Right atrium auricular region (tissue), 2 donors: ENCODE data around the gene CEP78. TPM values are rescaled to one million over a fixed set of nuclear protein-coding genes. Genes with fewer than 3 reads are reported as not detected.

Source experiments
- DNase-seq: peaks from one replicate; pipeline ENCODE4 v3.0.0-alpha.2; 2019; ENCODE audit warnings: low spot score
- H3K27ac ChIP-seq, 2 donors: fragments of 200-600 bp; sonication (generic); 1 replicate in 1 of 2; 2 replicates in 1 of 2; pipeline ENCODE4 v1.5.1; 2016 to 2019
- H3K27me3 ChIP-seq, 2 donors: fragments of 200-600 bp; sonication (generic); one replicate each; pipeline versions ENCODE4 v1.5.1 to v1.6.0; 2017 to 2019
- H3K36me3 ChIP-seq: fragments of 200-600 bp; sonication (generic); one replicate; pipeline ENCODE4 v1.5.1; 2016
- H3K4me1 ChIP-seq, 2 donors: fragments of 200-600 bp; sonication (generic); one replicate each; pipeline versions ENCODE4 v1.5.1 to v1.6.0; 2017 to 2019
- H3K4me3 ChIP-seq, 2 donors: fragments of 200-600 bp; sonication (generic); 1 replicate in 1 of 2; 2 replicates in 1 of 2; pipeline ENCODE4 v1.5.1; 2017 to 2019; ENCODE audit warnings: mild to moderate bottlenecking in 1 of 2, moderate library complexity in 1 of 2
- H3K9me3 ChIP-seq, 2 donors: fragments of 200-600 bp; sonication (generic); one replicate each; pipeline ENCODE4 v1.5.1; 2019
- total RNA-seq, 2 donors: library from RNA; depleted of rRNA; stranded (reverse); fragments of >200 nt; gene quantifications; one replicate each; pipeline ENCODE4 v1.1.0, GENCODE V29; 2016
- TF ChIP-seq, protein P1 (sequence below), 2 donors: fragments of 200-600 bp; sonication (generic); IDR thresholded peaks; one replicate each; pipeline ENCODE4 v1.5.1; 2019; ENCODE audit warnings: antibody characterized with exemption in 2 of 2

Gene CEP78
- total RNA-seq, 2 donors from 2014 or later, result 2.4 to 4.2 TPM

DNA sequence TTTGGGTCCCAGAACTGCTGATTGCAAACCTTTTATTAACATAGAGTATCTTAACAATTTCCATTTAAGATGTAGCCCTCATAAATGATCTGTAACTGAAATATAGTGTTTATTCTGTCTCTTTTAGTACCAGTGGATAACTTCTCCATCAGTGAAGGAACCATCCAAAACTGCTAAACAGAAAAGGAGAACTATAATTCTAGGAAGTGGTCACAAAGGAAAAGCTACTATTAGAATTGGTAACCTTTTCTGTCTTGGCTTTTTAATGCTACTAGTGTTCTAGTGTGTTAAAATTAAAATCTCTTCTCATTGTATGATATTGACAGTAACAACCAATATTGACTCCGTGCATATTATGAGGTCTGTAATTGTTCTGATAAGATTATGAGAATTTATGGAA is 12.8 kb downstream of the CEP78 start:
- Histone ChIP-seq H3K4me3 (no peak overlapping the region), H3K36me3 (peaks cover 7% of the 10 kb centered on the region), H3K27me3 (no peaks in the 10 kb centered on the region), H3K9me3 (no peaks in the 10 kb centered on the region), H3K4me1 (no peaks in the 10 kb centered on the region), H3K27ac (no peak overlapping the region)
- TF ChIP-seq, protein P1, sequence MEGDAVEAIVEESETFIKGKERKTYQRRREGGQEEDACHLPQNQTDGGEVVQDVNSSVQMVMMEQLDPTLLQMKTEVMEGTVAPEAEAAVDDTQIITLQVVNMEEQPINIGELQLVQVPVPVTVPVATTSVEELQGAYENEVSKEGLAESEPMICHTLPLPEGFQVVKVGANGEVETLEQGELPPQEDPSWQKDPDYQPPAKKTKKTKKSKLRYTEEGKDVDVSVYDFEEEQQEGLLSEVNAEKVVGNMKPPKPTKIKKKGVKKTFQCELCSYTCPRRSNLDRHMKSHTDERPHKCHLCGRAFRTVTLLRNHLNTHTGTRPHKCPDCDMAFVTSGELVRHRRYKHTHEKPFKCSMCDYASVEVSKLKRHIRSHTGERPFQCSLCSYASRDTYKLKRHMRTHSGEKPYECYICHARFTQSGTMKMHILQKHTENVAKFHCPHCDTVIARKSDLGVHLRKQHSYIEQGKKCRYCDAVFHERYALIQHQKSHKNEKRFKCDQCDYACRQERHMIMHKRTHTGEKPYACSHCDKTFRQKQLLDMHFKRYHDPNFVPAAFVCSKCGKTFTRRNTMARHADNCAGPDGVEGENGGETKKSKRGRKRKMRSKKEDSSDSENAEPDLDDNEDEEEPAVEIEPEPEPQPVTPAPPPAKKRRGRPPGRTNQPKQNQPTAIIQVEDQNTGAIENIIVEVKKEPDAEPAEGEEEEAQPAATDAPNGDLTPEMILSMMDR (IDR thresholded peaks at IDR 0.05), result no peak
- DNase-seq, result no peak

GRCh38 chr9:78249542-78249941 is 13.7 kb downstream of the CEP78 start:
- Histone ChIP-seq H3K36me3 (no peaks in the 10 kb centered on the region), H3K27ac (no peak overlapping the region), H3K4me3 (no peak overlapping the region), H3K4me1 (no peaks in the 10 kb centered on the region), H3K9me3 (no peaks in the 10 kb centered on the region), H3K27me3 (no peaks in the 10 kb centered on the region)
- DNase-seq, result no peak
- TF ChIP-seq, protein P1 (IDR thresholded peaks at IDR 0.05), result no peak

GRCh38 chr9:78252616-78253015 is 16.7 kb downstream of the CEP78 start:
- Histone ChIP-seq H3K36me3 (no peaks in the 10 kb centered on the region), H3K27me3 (no peaks in the 10 kb centered on the region), H3K27ac (no peak overlapping the region), H3K4me3 (no peak overlapping the region), H3K4me1 (no peaks in the 10 kb centered on the region), H3K9me3 (no peaks in the 10 kb centered on the region)
- TF ChIP-seq, protein P1 (IDR thresholded peaks at IDR 0.05), result no peak
- no peak for DNase-seq

- no peaks in the 10 kb centered on the region for H3K9me3 ChIP-seq
- no peaks in the 10 kb centered on the region for H3K36me3 ChIP-seq
- no peak overlapping the region for H3K27ac ChIP-seq
- TF ChIP-seq, protein P1 (IDR thresholded peaks at IDR 0.05), result no peak
- no peak overlapping the region for H3K4me3 ChIP-seq
- DNase-seq, result no peak
- H3K4me1 ChIP-seq, result no peaks in the 10 kb centered on the region
- no peaks in the 10 kb centered on the region for H3K27me3 ChIP-seq
These were observed 17.4 kb downstream of the CEP78 start for GRCh38 chr9:78253285-78253684.

GRCh38 chr9:78261403-78262001 is 25.6 kb downstream of the CEP78 start:
- no peak for DNase-seq
- H3K27ac ChIP-seq, result no peak overlapping the region
- H3K9me3 ChIP-seq, result no peaks in the 10 kb centered on the region
- no peaks in the 10 kb centered on the region for H3K27me3 ChIP-seq
- H3K36me3 ChIP-seq, result peaks cover 14% of the 10 kb centered on the region
- H3K4me1 ChIP-seq, result no peaks in the 10 kb centered on the region
- TF ChIP-seq, protein P1 (IDR thresholded peaks at IDR 0.05), result peak; percentile 36 to 73
- no peak overlapping the region for H3K4me3 ChIP-seq

GRCh38 chr9:78262655-78263054 is 26.8 kb downstream of the CEP78 start:
- DNase-seq, result no peak
- no peak overlapping the region for H3K27ac ChIP-seq
- no peaks in the 10 kb centered on the region for H3K4me1 ChIP-seq
- H3K27me3 ChIP-seq, result no peaks in the 10 kb centered on the region
- H3K4me3 ChIP-seq, result no peak overlapping the region
- H3K36me3 ChIP-seq, result peaks cover 24% of the 10 kb centered on the region
- TF ChIP-seq, protein P1 (IDR thresholded peaks at IDR 0.05), result no peak
- no peaks in the 10 kb centered on the region for H3K9me3 ChIP-seq
